Omental fat pad (tissue), 4 donors: ENCODE results near the gene SREBF1. TPM values are rescaled to one million over a fixed set of nuclear protein-coding genes. Genes with fewer than 3 reads are reported as not detected.

Experiments
- ATAC-seq: fragments of 150-250 bp; one replicate; pipeline ENCODE4 v1.9.1; 2016; ENCODE audit warnings: mild to moderate bottlenecking, moderate library complexity; ENCODE audit not compliant: low FRiP score
- DNase-seq: peaks from one replicate; pipeline ENCODE4 v3.0.0-alpha.2; 2019; ENCODE audit warnings: low spot score
- CTCF ChIP-seq, 3 donors: fragments of 450-650 bp; IDR thresholded peaks; one replicate each; pipeline ENCODE4 v1.5.1; 2016 to 2017; ENCODE audit warnings: antibody characterized with exemption in 3 of 3, mild to moderate bottlenecking in 3 of 3, moderate library complexity in 2 of 3
- total RNA-seq, 4 donors: library from RNA; depleted of rRNA; stranded (reverse); fragments of >200 nt; gene quantifications; one replicate each; pipeline ENCODE4 v1.1.0, GENCODE V29; 2016

The SREBF1 gene
- total RNA-seq, 4 donors from 2014 or later = 18.5 to 118 (median 31.2) TPM

- ATAC-seq (no peak), DNase-seq (no peak)
- no peak for TF ChIP-seq CTCF (IDR thresholded peaks at IDR 0.05)
Observed at GRCh38 chr17:17837380-17837821, 615 bp upstream of the SREBF1 start.

GRCh38 chr17:17836250-17836817, 452 bp downstream of the SREBF1 start:
- ATAC-seq = peak; percentile 64
- DNase-seq = peak; percentile 91
- TF ChIP-seq CTCF (IDR thresholded peaks at IDR 0.05) = no peak

- TF ChIP-seq CTCF (IDR thresholded peaks at IDR 0.05) = no peak
- DNase-seq (no peak), ATAC-seq (peak; percentile 1)
Observed at GRCh38 chr17:17835415-17836249, 1.2 kb downstream of the SREBF1 start.

- TF ChIP-seq CTCF (IDR thresholded peaks at IDR 0.05) = no peak
- ATAC-seq (no peak), DNase-seq (no peak)
Observed at GRCh38 chr17:17834974-17835373, 1.8 kb downstream of the SREBF1 start.

GRCh38 chr17:17833658-17834357, 3.0 kb downstream of the SREBF1 start:
- TF ChIP-seq CTCF (IDR thresholded peaks at IDR 0.05) = no peak
- no peak for DNase-seq
- no peak for ATAC-seq

GRCh38 chr17:17832032-17832363, 4.8 kb downstream of the SREBF1 start:
- ATAC-seq (no peak), DNase-seq (no peak)
- TF ChIP-seq CTCF (IDR thresholded peaks at IDR 0.05) = no peak
